WTC11 (cell line): Measurements from ENCODE around the gene ACVR1. TPM values are rescaled to one million over a fixed set of nuclear protein-coding genes. Genes with fewer than 3 reads are reported as not detected.

Source experiments
- ATAC-seq: fragments of 200-7000 bp; cut with Tn5 transposase; 2 replicates; pipeline ENCODE4 v1.10.0; 2021; ENCODE audit warnings: mild to moderate bottlenecking, moderate library complexity
- CTCF ChIA-PET: fragments of 300-600 bp; sonication (Branson Sonifier 250); formaldehyde crosslinking; loops from one replicate; lab custom pipeline; 2021; ENCODE audit warnings: antibody characterized with exemption; lab: Charles Lee
- POLR2A ChIA-PET: fragments of 350-600 bp; sonication (Branson Sonifier 250); formaldehyde crosslinking; loops from one replicate; lab custom pipeline; 2021; ENCODE audit warnings: antibody characterized with exemption; lab: Charles Lee
- DNase-seq: peaks from one replicate; pipeline ENCODE4 v3.0.0; 2021; ENCODE audit warnings: low spot score
- H3K27ac Mint-ChIP-seq: 2 replicates; pipeline ENCODE4 v1.8.0; 2021; ENCODE audit warnings: mixed read lengths
- H3K27me3 Mint-ChIP-seq: 2 replicates; pipeline ENCODE4 v1.8.0; 2021; ENCODE audit warnings: low read depth, mild to moderate bottlenecking, moderate library complexity, mixed read lengths
- H3K36me3 Mint-ChIP-seq: 2 replicates; pipeline ENCODE4 v1.8.0; 2021; ENCODE audit warnings: mixed read lengths
- H3K4me1 Mint-ChIP-seq: 2 replicates; pipeline ENCODE4 v1.8.0; 2022; ENCODE audit warnings: mixed read lengths
- H3K4me3 Mint-ChIP-seq: 2 replicates; pipeline ENCODE4 v1.8.0; 2021; ENCODE audit warnings: mild to moderate bottlenecking, moderate library complexity, mixed read lengths
- H3K9me3 Mint-ChIP-seq: 2 replicates; pipeline ENCODE4 v1.8.0; 2021; ENCODE audit warnings: mixed read lengths
- ATF1 ChIP-seq: sonication (generic); formaldehyde crosslinking; IDR thresholded peaks from 2 replicates; pipeline ENCODE4 v1.8.1; 2023; ENCODE audit warnings: mild to moderate bottlenecking, moderate library complexity, missing genetic modification reagents
- CREM ChIP-seq: sonication (generic); formaldehyde crosslinking; IDR thresholded peaks from 2 replicates; pipeline ENCODE4 v1.8.1; 2022; ENCODE audit warnings: mild to moderate bottlenecking, missing genetic modification reagents, moderate library complexity
- FOXK1 ChIP-seq: sonication (generic); formaldehyde crosslinking; IDR thresholded peaks from 2 replicates; pipeline ENCODE4 v1.8.0; 2022; ENCODE audit warnings: mild to moderate bottlenecking, moderate library complexity, missing genetic modification reagents
- GABPB1 ChIP-seq: sonication (generic); formaldehyde crosslinking; IDR thresholded peaks from 2 replicates; pipeline ENCODE4 v1.8.1; 2023; ENCODE audit warnings: mild to moderate bottlenecking, missing genetic modification reagents
- HMGA2 ChIP-seq: fragments of 250-450 bp; sonication (Bioruptor Pico); IDR thresholded peaks from 2 replicates; pipeline ENCODE4 v1.4.0; 2021; ENCODE audit warnings: mild to moderate bottlenecking, moderate library complexity
- IRF2 ChIP-seq: sonication (generic); formaldehyde crosslinking; IDR thresholded peaks from 2 replicates; pipeline ENCODE4 v1.8.0; 2022; ENCODE audit warnings: low read depth, missing genetic modification reagents, borderline replicate concordance
- JAZF1 ChIP-seq: fragments of 250-450 bp; sonication (Bioruptor Pico); IDR thresholded peaks from 2 replicates; pipeline ENCODE4 v1.9.0; 2021; ENCODE audit warnings: moderate library complexity, mild to moderate bottlenecking, inconsistent platforms
- NFE2L1 ChIP-seq: sonication (generic); formaldehyde crosslinking; IDR thresholded peaks from 2 replicates; pipeline ENCODE4 v1.8.1; 2023; ENCODE audit warnings: missing genetic modification reagents
- RORB ChIP-seq: fragments of 250-450 bp; sonication (Bioruptor Pico); IDR thresholded peaks from 2 replicates; pipeline ENCODE4 v1.9.0; 2021; ENCODE audit warnings: mild to moderate bottlenecking
- SMAD3 ChIP-seq: sonication (generic); formaldehyde crosslinking; IDR thresholded peaks from 2 replicates; pipeline ENCODE4 v1.8.0; 2022; ENCODE audit warnings: missing genetic modification reagents, mild to moderate bottlenecking, borderline replicate concordance
- TCF7 ChIP-seq: sonication (generic); formaldehyde crosslinking; IDR thresholded peaks from 2 replicates; pipeline ENCODE4 v1.8.0; 2022; ENCODE audit warnings: mild to moderate bottlenecking, low read depth, missing genetic modification reagents, moderate library complexity
- ZNF396 ChIP-seq: fragments of 250-450 bp; sonication (Bioruptor Pico); IDR thresholded peaks from 2 replicates; pipeline ENCODE4 v1.8.0; 2021; ENCODE audit warnings: mild to moderate bottlenecking, moderate library complexity, borderline replicate concordance
- ZNF423 ChIP-seq: fragments of 250-450 bp; sonication (Bioruptor Pico); IDR thresholded peaks from 2 replicates; pipeline ENCODE4 v2.1.2; 2022; ENCODE audit warnings: mild to moderate bottlenecking, moderate library complexity
- total RNA-seq: library from RNA; stranded (reverse); gene quantifications from 3 replicates; pipeline ENCODE4 v1.2.3, GENCODE V29; 2021
- TF ChIP-seq, protein P1 (sequence below): sonication (generic); formaldehyde crosslinking; IDR thresholded peaks from 2 replicates; pipeline ENCODE4 v1.8.1; 2022; ENCODE audit warnings: missing genetic modification reagents, borderline replicate concordance
- TF ChIP-seq, protein P2 (sequence below): sonication (generic); formaldehyde crosslinking; IDR thresholded peaks from 2 replicates; pipeline ENCODE4 v1.8.1; 2023; ENCODE audit warnings: mild to moderate bottlenecking, missing genetic modification reagents
- TF ChIP-seq, protein P3 (sequence below): sonication (generic); formaldehyde crosslinking; IDR thresholded peaks from 2 replicates; pipeline ENCODE4 v1.8.0; 2022; ENCODE audit warnings: mild to moderate bottlenecking, missing genetic modification reagents
- TF ChIP-seq, protein P4 (sequence below): sonication (generic); formaldehyde crosslinking; IDR thresholded peaks from 2 replicates; pipeline ENCODE4 v1.8.0; 2023; ENCODE audit warnings: missing genetic modification reagents
- TF ChIP-seq, protein P5 (sequence below): sonication (generic); formaldehyde crosslinking; IDR thresholded peaks from 2 replicates; pipeline ENCODE4 v1.8.1; 2023; ENCODE audit warnings: mild to moderate bottlenecking, missing genetic modification reagents, moderate library complexity
- TF ChIP-seq, protein P6 (sequence below): fragments of 250-450 bp; sonication (Bioruptor Pico); IDR thresholded peaks from 2 replicates; pipeline ENCODE4 v1.9.0; 2021; ENCODE audit warnings: moderate library complexity, mild to moderate bottlenecking, inconsistent platforms, borderline replicate concordance
- TF ChIP-seq, protein P7 (sequence below): sonication (generic); formaldehyde crosslinking; IDR thresholded peaks from 2 replicates; pipeline ENCODE4 v1.8.1; 2023; ENCODE audit warnings: mild to moderate bottlenecking, moderate library complexity, missing genetic modification reagents
- TF ChIP-seq, protein P8 (sequence below): fragments of 200-600 bp; IDR thresholded peaks from 2 replicates; pipeline ENCODE4 v1.8.0; 2022; ENCODE audit warnings: antibody characterized with exemption
- TF ChIP-seq, protein P9 (sequence below): sonication (generic); formaldehyde crosslinking; IDR thresholded peaks from 2 replicates; pipeline ENCODE4 v1.8.0; 2022; ENCODE audit warnings: mild to moderate bottlenecking, missing genetic modification reagents
- TF ChIP-seq, protein P10 (sequence below): fragments of 250-450 bp; sonication (Bioruptor Pico); conservative IDR thresholded peaks from 2 replicates; pipeline ENCODE4 v1.9.0; 2021; ENCODE audit warnings: mild to moderate bottlenecking

Gene ACVR1
- total RNA-seq, 1 experiment from 2014 or later: 19.2 TPM

DNA sequence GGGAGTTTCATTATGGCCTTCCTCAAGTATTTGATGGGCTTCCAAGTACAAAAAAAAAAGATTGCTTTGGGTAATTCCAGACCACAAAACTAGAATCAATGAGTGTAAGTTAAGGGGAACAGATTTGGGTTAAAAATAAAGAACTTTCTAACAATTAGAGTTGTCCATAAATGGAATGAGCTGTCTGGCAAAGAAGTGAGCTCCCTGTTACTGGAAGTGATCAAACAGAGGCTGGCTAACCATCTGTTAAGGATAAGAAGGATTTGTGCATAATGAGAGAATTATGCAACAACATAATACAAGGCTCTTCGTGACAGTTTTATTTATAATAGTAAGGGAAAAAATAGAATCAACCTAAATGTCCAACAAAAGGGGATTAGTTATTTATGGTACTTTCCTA is 44.6 kb upstream of the ACVR1 start:
- ChIA-PET CTCF (no interaction called here), POLR2A (no interaction called here)
- no peak for DNase-seq
- peaks cover 3% of the 10 kb centered on the region; the same call in 1 of the 2 replicates for H3K36me3 Mint-ChIP-seq
- TF ChIP-seq, protein P1, sequence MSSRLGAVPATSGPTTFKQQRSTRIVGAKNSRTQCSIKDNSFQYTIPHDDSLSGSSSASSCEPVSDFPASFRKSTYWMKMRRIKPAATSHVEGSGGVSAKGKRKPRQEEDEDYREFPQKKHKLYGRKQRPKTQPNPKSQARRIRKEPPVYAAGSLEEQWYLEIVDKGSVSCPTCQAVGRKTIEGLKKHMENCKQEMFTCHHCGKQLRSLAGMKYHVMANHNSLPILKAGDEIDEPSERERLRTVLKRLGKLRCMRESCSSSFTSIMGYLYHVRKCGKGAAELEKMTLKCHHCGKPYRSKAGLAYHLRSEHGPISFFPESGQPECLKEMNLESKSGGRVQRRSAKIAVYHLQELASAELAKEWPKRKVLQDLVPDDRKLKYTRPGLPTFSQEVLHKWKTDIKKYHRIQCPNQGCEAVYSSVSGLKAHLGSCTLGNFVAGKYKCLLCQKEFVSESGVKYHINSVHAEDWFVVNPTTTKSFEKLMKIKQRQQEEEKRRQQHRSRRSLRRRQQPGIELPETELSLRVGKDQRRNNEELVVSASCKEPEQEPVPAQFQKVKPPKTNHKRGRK (CRISPR knock-in tag): no peak
- no peak for TF ChIP-seq GABPB1 (CRISPR knock-in tag)
- TF ChIP-seq, protein P2, sequence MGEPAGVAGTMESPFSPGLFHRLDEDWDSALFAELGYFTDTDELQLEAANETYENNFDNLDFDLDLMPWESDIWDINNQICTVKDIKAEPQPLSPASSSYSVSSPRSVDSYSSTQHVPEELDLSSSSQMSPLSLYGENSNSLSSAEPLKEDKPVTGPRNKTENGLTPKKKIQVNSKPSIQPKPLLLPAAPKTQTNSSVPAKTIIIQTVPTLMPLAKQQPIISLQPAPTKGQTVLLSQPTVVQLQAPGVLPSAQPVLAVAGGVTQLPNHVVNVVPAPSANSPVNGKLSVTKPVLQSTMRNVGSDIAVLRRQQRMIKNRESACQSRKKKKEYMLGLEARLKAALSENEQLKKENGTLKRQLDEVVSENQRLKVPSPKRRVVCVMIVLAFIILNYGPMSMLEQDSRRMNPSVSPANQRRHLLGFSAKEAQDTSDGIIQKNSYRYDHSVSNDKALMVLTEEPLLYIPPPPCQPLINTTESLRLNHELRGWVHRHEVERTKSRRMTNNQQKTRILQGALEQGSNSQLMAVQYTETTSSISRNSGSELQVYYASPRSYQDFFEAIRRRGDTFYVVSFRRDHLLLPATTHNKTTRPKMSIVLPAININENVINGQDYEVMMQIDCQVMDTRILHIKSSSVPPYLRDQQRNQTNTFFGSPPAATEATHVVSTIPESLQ (CRISPR knock-in tag): no peak
- TF ChIP-seq JAZF1 (CRISPR knock-in tag): no peak
- TF ChIP-seq CREM (CRISPR knock-in tag): no peak
- TF ChIP-seq, protein P3, sequence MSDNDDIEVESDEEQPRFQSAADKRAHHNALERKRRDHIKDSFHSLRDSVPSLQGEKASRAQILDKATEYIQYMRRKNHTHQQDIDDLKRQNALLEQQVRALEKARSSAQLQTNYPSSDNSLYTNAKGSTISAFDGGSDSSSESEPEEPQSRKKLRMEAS (CRISPR knock-in tag): no peak
- TF ChIP-seq, protein P4, sequence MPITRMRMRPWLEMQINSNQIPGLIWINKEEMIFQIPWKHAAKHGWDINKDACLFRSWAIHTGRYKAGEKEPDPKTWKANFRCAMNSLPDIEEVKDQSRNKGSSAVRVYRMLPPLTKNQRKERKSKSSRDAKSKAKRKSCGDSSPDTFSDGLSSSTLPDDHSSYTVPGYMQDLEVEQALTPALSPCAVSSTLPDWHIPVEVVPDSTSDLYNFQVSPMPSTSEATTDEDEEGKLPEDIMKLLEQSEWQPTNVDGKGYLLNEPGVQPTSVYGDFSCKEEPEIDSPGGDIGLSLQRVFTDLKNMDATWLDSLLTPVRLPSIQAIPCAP (CRISPR knock-in tag): no peak
- TF ChIP-seq, protein P5, sequence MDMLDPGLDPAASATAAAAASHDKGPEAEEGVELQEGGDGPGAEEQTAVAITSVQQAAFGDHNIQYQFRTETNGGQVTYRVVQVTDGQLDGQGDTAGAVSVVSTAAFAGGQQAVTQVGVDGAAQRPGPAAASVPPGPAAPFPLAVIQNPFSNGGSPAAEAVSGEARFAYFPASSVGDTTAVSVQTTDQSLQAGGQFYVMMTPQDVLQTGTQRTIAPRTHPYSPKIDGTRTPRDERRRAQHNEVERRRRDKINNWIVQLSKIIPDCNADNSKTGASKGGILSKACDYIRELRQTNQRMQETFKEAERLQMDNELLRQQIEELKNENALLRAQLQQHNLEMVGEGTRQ (CRISPR knock-in tag): no peak
- no peak for TF ChIP-seq ZNF423 (CRISPR knock-in tag)
- TF ChIP-seq ATF1 (CRISPR knock-in tag): no peak
- no peak for TF ChIP-seq RORB (CRISPR knock-in tag)
- TF ChIP-seq FOXK1 (CRISPR knock-in tag): no peak
- TF ChIP-seq, protein P6, sequence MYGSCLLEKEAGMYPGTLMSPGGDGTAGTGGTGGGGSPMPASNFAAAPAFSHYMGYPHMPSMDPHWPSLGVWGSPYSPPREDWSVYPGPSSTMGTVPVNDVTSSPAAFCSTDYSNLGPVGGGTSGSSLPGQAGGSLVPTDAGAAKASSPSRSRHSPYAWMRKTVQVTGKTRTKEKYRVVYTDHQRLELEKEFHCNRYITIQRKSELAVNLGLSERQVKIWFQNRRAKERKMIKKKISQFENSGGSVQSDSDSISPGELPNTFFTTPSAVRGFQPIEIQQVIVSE (CRISPR knock-in tag): no peak
- no peak for TF ChIP-seq NFE2L1 (CRISPR knock-in tag)
- TF ChIP-seq TCF7: no peak
- no peak for TF ChIP-seq HMGA2 (CRISPR knock-in tag)
- no peak for TF ChIP-seq SMAD3 (CRISPR knock-in tag)
- TF ChIP-seq, protein P7, sequence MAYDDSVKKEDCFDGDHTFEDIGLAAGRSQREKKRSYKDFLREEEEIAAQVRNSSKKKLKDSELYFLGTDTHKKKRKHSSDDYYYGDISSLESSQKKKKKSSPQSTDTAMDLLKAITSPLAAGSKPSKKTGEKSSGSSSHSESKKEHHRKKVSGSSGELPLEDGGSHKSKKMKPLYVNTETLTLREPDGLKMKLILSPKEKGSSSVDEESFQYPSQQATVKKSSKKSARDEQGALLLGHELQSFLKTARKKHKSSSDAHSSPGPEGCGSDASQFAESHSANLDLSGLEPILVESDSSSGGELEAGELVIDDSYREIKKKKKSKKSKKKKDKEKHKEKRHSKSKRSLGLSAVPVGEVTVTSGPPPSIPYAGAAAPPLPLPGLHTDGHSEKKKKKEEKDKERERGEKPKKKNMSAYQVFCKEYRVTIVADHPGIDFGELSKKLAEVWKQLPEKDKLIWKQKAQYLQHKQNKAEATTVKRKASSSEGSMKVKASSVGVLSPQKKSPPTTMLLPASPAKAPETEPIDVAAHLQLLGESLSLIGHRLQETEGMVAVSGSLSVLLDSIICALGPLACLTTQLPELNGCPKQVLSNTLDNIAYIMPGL (CRISPR knock-in tag): no peak
- H3K9me3 Mint-ChIP-seq: peaks cover 7% of the 10 kb centered on the region
- no peak overlapping the region for H3K4me3 Mint-ChIP-seq
- peaks cover 79% of the 10 kb centered on the region for H3K27me3 Mint-ChIP-seq
- H3K27ac Mint-ChIP-seq: no peak overlapping the region
- peaks cover 21% of the 10 kb centered on the region for H3K4me1 Mint-ChIP-seq
- no peak for ATAC-seq

DNA sequence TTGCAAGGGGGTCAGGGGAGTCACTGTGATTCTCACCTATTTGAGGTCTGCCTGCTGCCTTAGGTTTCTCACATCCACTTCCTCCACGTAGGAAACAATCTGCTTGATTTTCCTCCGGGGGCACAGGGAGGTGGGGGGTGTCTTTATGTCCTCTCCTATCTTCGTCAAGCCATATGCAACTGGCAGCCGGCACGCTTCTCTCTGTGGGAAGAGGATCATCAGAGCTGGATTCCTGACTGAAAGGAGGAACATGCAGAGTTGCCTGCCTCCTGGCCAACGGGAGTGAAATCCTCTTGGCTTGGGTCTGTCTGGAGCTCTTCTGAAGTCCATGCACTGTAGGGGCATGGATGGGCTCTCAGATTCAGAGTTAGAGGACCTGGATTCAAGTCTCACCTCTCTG is 43.1 kb upstream of the ACVR1 start:
- ATAC-seq: no peak
- no peak for DNase-seq
- POLR2A ChIA-PET: interaction anchor here (0.9 to 1.0 kb wide), 2 partner anchors 9 to 15 kb away, joined by 3 read pairs; no protein-coding TSS in a partner anchor
- CTCF ChIA-PET: interaction anchor here (1.1 to 1.5 kb wide), 3 partner anchors 18 to 290 kb away, joined by 3 read pairs; partner anchors contain the start of gene ACVR1C
- H3K36me3 Mint-ChIP-seq: peaks cover 3% of the 10 kb centered on the region; the same call in 1 of the 2 replicates
- peaks cover 8% of the 10 kb centered on the region for H3K4me1 Mint-ChIP-seq
- no peak overlapping the region for H3K27ac Mint-ChIP-seq
- H3K27me3 Mint-ChIP-seq: peaks cover 70% of the 10 kb centered on the region
- no peak overlapping the region for H3K4me3 Mint-ChIP-seq
- H3K9me3 Mint-ChIP-seq: peaks cover 7% of the 10 kb centered on the region
- TF ChIP-seq, protein P8, sequence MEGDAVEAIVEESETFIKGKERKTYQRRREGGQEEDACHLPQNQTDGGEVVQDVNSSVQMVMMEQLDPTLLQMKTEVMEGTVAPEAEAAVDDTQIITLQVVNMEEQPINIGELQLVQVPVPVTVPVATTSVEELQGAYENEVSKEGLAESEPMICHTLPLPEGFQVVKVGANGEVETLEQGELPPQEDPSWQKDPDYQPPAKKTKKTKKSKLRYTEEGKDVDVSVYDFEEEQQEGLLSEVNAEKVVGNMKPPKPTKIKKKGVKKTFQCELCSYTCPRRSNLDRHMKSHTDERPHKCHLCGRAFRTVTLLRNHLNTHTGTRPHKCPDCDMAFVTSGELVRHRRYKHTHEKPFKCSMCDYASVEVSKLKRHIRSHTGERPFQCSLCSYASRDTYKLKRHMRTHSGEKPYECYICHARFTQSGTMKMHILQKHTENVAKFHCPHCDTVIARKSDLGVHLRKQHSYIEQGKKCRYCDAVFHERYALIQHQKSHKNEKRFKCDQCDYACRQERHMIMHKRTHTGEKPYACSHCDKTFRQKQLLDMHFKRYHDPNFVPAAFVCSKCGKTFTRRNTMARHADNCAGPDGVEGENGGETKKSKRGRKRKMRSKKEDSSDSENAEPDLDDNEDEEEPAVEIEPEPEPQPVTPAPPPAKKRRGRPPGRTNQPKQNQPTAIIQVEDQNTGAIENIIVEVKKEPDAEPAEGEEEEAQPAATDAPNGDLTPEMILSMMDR: no peak
- no peak for TF ChIP-seq JAZF1 (CRISPR knock-in tag)
- no peak for TF ChIP-seq IRF2 (CRISPR knock-in tag)
- TF ChIP-seq ZNF396 (CRISPR knock-in tag): no peak
- TF ChIP-seq, protein P9, sequence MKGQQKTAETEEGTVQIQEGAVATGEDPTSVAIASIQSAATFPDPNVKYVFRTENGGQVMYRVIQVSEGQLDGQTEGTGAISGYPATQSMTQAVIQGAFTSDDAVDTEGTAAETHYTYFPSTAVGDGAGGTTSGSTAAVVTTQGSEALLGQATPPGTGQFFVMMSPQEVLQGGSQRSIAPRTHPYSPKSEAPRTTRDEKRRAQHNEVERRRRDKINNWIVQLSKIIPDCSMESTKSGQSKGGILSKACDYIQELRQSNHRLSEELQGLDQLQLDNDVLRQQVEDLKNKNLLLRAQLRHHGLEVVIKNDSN: no peak
- TF ChIP-seq, protein P10, sequence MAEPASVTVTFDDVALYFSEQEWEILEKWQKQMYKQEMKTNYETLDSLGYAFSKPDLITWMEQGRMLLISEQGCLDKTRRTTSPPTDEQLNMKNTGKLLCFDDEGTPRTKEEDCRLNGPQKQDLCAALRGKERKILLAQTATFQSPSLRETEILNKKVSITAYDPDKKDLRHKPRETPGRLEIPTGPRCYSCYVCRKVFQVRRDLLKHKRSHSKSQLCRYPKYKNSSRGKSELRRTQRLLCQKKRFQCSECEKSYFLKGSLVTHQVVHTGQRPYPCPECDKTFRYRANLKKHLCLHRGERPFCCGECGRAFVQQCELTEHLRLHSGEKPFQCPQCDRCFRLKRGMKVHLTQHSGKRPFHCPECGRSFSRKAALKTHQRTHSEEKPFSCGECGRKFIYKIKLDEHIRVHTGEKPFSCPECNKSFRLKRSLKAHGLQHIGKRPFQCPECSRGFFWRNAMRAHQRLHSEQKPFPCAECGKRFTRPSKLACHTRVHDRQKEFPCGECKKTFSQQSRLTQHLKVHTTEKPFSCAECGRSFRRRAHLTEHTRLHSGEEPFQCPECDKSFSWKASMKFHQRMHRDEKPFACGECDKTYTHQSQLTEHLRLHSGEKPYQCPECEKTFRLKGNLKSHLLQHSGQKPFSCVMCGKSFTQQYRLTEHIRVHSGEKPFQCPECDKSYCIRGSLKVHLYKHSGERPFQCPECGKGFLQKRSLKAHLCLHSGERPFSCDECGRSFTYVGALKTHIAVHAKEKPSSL (CRISPR knock-in tag): no peak
